CD4-positive, alpha-beta T cell (primary cell): ENCODE data around the gene XPR1. TPM values are rescaled to one million over a fixed set of nuclear protein-coding genes. Genes with fewer than 3 reads are reported as not detected.

Experiments
- ATAC-seq: fragments of 200-7000 bp; cut with Tn5 transposase; one replicate; pipeline ENCODE4 v1.10.0; 2022; ENCODE audit warnings: mild to moderate bottlenecking; ENCODE audit not compliant: poor library complexity
- CTCF ChIA-PET: fragments of 350-600 bp; sonication (Branson Sonifier 250); formaldehyde crosslinking; loops from one replicate; lab custom pipeline; 2021; ENCODE audit warnings: antibody characterized with exemption, inconsistent platforms; lab: Charles Lee
- POLR2A ChIA-PET: fragments of 350-600 bp; sonication (Branson Sonifier 250); formaldehyde crosslinking; loops from one replicate; lab custom pipeline; 2021; ENCODE audit warnings: antibody characterized with exemption, inconsistent platforms; lab: Charles Lee
- DNase-seq, 14 experiments: peaks; one replicate each; pipeline ENCODE4 v3.0.0-alpha.2; 2013 to 2020; ENCODE audit warnings: mixed read lengths in 2 of 14
- H3K27ac ChIP-seq, 2 donors: one replicate each; pipeline versions ENCODE4 v1.5.1 to v1.7.0; 2013; ENCODE audit warnings: low read length in 2 of 2, low read depth in 1 of 2, mild to moderate bottlenecking in 1 of 2
- H3K27me3 ChIP-seq, 2 experiments: 1 replicate in 1 of 2; 2 replicates in 1 of 2; pipeline versions ENCODE4 v1.6.1 to v1.7.0; 2013; ENCODE audit warnings: low read length in 2 of 2, control low read depth in 1 of 2, mild to moderate bottlenecking in 1 of 2, moderate library complexity in 1 of 2; ENCODE audit not compliant: insufficient read depth in 2 of 2, control insufficient read depth in 1 of 2
- H3K36me3 ChIP-seq: one replicate; pipeline ENCODE4 v1.6.1; 2013; ENCODE audit warnings: low read length, control low read depth; ENCODE audit not compliant: insufficient read depth
- H3K4me1 ChIP-seq: one replicate; pipeline ENCODE4 v1.6.1; 2013; ENCODE audit warnings: low read length, control low read depth; ENCODE audit not compliant: insufficient read depth
- H3K4me3 ChIP-seq: one replicate; pipeline ENCODE4 v1.5.1; 2013; ENCODE audit warnings: mild to moderate bottlenecking, low read length, moderate library complexity
- H3K9me3 ChIP-seq, 2 experiments: 1 replicate in 1 of 2; 2 replicates in 1 of 2; pipeline versions ENCODE4 v1.6.1 to v1.7.0; 2013; ENCODE audit warnings: low read length in 2 of 2, mild to moderate bottlenecking in 2 of 2, control low read depth in 1 of 2, moderate library complexity in 1 of 2; ENCODE audit not compliant: control insufficient read depth in 1 of 2, insufficient read depth in 1 of 2
- H3K27ac Mint-ChIP-seq: one replicate; pipeline ENCODE4 v1.8.0; 2020; ENCODE audit warnings: mixed read lengths
- H3K27me3 Mint-ChIP-seq: one replicate; pipeline ENCODE4 v1.8.0; 2021; ENCODE audit warnings: mixed read lengths
- H3K36me3 Mint-ChIP-seq: one replicate; pipeline ENCODE4 v1.8.0; 2021; ENCODE audit warnings: low read depth, mixed read lengths
- H3K4me1 Mint-ChIP-seq: one replicate; pipeline ENCODE4 v1.8.0; 2021; ENCODE audit warnings: low read depth, mixed read lengths
- H3K4me3 Mint-ChIP-seq: one replicate; pipeline ENCODE4 v1.8.0; 2020; ENCODE audit warnings: mild to moderate bottlenecking, mixed read lengths
- H3K9me3 Mint-ChIP-seq: one replicate; pipeline ENCODE4 v1.8.0; 2020; ENCODE audit warnings: mixed read lengths
- CTCF ChIP-seq: fragments of 200-600 bp; IDR thresholded peaks from one replicate; pipeline ENCODE4 v1.8.0; 2022; ENCODE audit warnings: antibody characterized with exemption, mild to moderate bottlenecking
- intact Hi-C, 2 experiments: fragments of 100-400 bp; cut with DNase I in 1 of 2; cut with micrococcal nuclease in 1 of 2; formaldehyde crosslinking; loops; one replicate each; pipeline versions ENCODE4 v1.15.1 to v1.9.0; 2023 to 2025; cut with DNase I, micrococcal nuclease
- total RNA-seq, 174 experiments: library from RNA in 2 of 174; stranded (reverse) in 2 of 174; gene quantifications; one replicate each; pipeline ENCODE4 v1.2.3 and lab custom pipeline; 2021 to 2026

Gene XPR1
- total RNA-seq, 2 experiments from 2014 or later, result 13.7 TPM

- no peaks in the 10 kb centered on the region for H3K36me3 ChIP-seq
- no peak overlapping the region for H3K4me3 ChIP-seq
- ChIA-PET POLR2A (no interaction called here), CTCF (no interaction called here)
- intact Hi-C loops, result no loop called here
- Mint-ChIP-seq H3K4me3 (no peak overlapping the region), H3K27me3 (peaks cover 27% of the 10 kb centered on the region), H3K36me3 (no peaks in the 10 kb centered on the region), H3K4me1 (peaks cover 6% of the 10 kb centered on the region), H3K9me3 (no peaks in the 10 kb centered on the region), H3K27ac (no peak overlapping the region)
- peaks cover 0 to 11% of the 10 kb centered on the region in 2 experiments for H3K9me3 ChIP-seq
- H3K27me3 ChIP-seq, result peaks cover 12 to 29% of the 10 kb centered on the region in 2 experiments
- peaks cover 5% of the 10 kb centered on the region for H3K4me1 ChIP-seq
- DNase-seq (no peak), ATAC-seq (no peak)
- no peak overlapping the region for H3K27ac ChIP-seq
- no peak for TF ChIP-seq CTCF
Observed at GRCh38 chr1:180916012-180916770, 284.4 kb downstream of the XPR1 start.

- Mint-ChIP-seq H3K9me3 (no peaks in the 10 kb centered on the region), H3K4me1 (peaks cover 6% of the 10 kb centered on the region), H3K27ac (no peak overlapping the region), H3K27me3 (peaks cover 21% of the 10 kb centered on the region), H3K4me3 (no peak overlapping the region), H3K36me3 (no peaks in the 10 kb centered on the region)
- intact Hi-C loops, result no loop called here
- CTCF ChIA-PET, result no interaction called here
- Histone ChIP-seq H3K27me3 (peaks cover 11 to 23% of the 10 kb centered on the region in 2 experiments), H3K36me3 (no peaks in the 10 kb centered on the region), H3K4me3 (no peak overlapping the region), H3K4me1 (peaks cover 5% of the 10 kb centered on the region), H3K27ac (no peak overlapping the region), H3K9me3 (peaks cover 0 to 11% of the 10 kb centered on the region in 2 experiments)
- POLR2A ChIA-PET, result no interaction called here
- no peak for DNase-seq
- no peak for TF ChIP-seq CTCF
- no peak for ATAC-seq
Observed at GRCh38 chr1:180916771-180917170, 284.9 kb downstream of the XPR1 start.

GRCh38 chr1:180917306-180918065 lies 285.7 kb downstream of the XPR1 start:
- no peaks in the 10 kb centered on the region for H3K4me1 ChIP-seq
- Mint-ChIP-seq H3K4me3 (no peak overlapping the region), H3K9me3 (no peaks in the 10 kb centered on the region), H3K27ac (no peak overlapping the region), H3K36me3 (no peaks in the 10 kb centered on the region), H3K4me1 (peaks cover 6% of the 10 kb centered on the region), H3K27me3 (peaks cover 18% of the 10 kb centered on the region)
- CTCF ChIA-PET, result no interaction called here
- H3K36me3 ChIP-seq, result no peaks in the 10 kb centered on the region
- H3K9me3 ChIP-seq, result peaks cover 0 to 8% of the 10 kb centered on the region in 2 experiments
- no peak overlapping the region for H3K4me3 ChIP-seq
- H3K27me3 ChIP-seq, result peaks cover 7 to 17% of the 10 kb centered on the region in 2 experiments
- DNase-seq (no peak), ATAC-seq (no peak)
- TF ChIP-seq CTCF, result no peak
- H3K27ac ChIP-seq, result no peak overlapping the region
- POLR2A ChIA-PET, result no interaction called here
- intact Hi-C loops, result no loop called here
